CD4-positive, CD25-positive, alpha-beta regulatory T cell (primary cell): ENCODE measurements around the gene HECTD4. TPM values are rescaled to one million over a fixed set of nuclear protein-coding genes. Genes with fewer than 3 reads are reported as not detected.

ENCODE experiments used
- ATAC-seq, 2 donors: fragments of 150-1000 bp; cut with Tn5 transposase; one replicate each; pipeline ENCODE4 v1.10.0; 2021; ENCODE audit warnings: low read depth in 2 of 2, moderate number of reproducible peaks in 2 of 2, moderate library complexity in 1 of 2
- DNase-seq, 3 donors: peaks; one replicate each; pipeline versions ENCODE4 v3.0.0 to v3.0.0-alpha.2; 2012 to 2022; ENCODE audit warnings: mixed read lengths in 1 of 3
- H3K27ac ChIP-seq: one replicate; pipeline ENCODE4 v1.7.0; 2013; ENCODE audit warnings: mild to moderate bottlenecking, low read length; ENCODE audit not compliant: insufficient read depth, poor library complexity, severe bottlenecking
- H3K27me3 ChIP-seq: one replicate; pipeline ENCODE4 v1.7.0; 2013; ENCODE audit warnings: low read length; ENCODE audit not compliant: control insufficient read depth, insufficient read depth
- H3K36me3 ChIP-seq: one replicate; pipeline ENCODE4 v1.7.0; 2013; ENCODE audit warnings: mild to moderate bottlenecking, low read length, moderate library complexity; ENCODE audit not compliant: control insufficient read depth, insufficient read depth
- H3K4me1 ChIP-seq: 2 replicates; pipeline ENCODE4 v1.7.0; 2013; ENCODE audit warnings: mild to moderate bottlenecking, low read length; ENCODE audit not compliant: insufficient read depth, control insufficient read depth, poor library complexity, severe bottlenecking
- H3K4me3 ChIP-seq: one replicate; pipeline ENCODE4 v1.7.0; 2013; ENCODE audit warnings: low read depth, mild to moderate bottlenecking, low read length, moderate library complexity
- H3K9me3 ChIP-seq, 2 experiments: 1 replicate in 1 of 2; 2 replicates in 1 of 2; pipeline ENCODE4 v1.7.0; 2013; ENCODE audit warnings: low read length in 2 of 2, mild to moderate bottlenecking in 1 of 2, moderate library complexity in 1 of 2; ENCODE audit not compliant: control insufficient read depth in 2 of 2
- H3K27ac Mint-ChIP-seq, 3 donors: one replicate each; pipeline ENCODE4 v1.8.0; 2020 to 2022; ENCODE audit warnings: mild to moderate bottlenecking in 3 of 3, mixed read lengths in 3 of 3, moderate library complexity in 2 of 3
- H3K27me3 Mint-ChIP-seq: one replicate; pipeline ENCODE4 v1.8.0; 2022; ENCODE audit warnings: mild to moderate bottlenecking, mixed read lengths
- H3K36me3 Mint-ChIP-seq: one replicate; pipeline ENCODE4 v1.8.0; 2020; ENCODE audit warnings: mixed read lengths
- H3K4me1 Mint-ChIP-seq, 4 donors: one replicate each; pipeline ENCODE4 v1.8.0; 2020 to 2022; ENCODE audit warnings: mixed read lengths in 4 of 4, mild to moderate bottlenecking in 1 of 4
- H3K4me3 Mint-ChIP-seq, 4 donors: one replicate each; pipeline ENCODE4 v1.8.0; 2020 to 2022; ENCODE audit warnings: mild to moderate bottlenecking in 4 of 4, mixed read lengths in 4 of 4, moderate library complexity in 3 of 4
- H3K9me3 Mint-ChIP-seq, 7 donors: one replicate each; pipeline ENCODE4 v1.8.0; 2020 to 2022; ENCODE audit warnings: mixed read lengths in 7 of 7, mild to moderate bottlenecking in 3 of 7, moderate library complexity in 2 of 7
- polyA plus RNA-seq, 4 donors: library from polyadenylated mRNA; unstranded; fragments of 300-500 nt; fragmentation: Illumina TruSeq; gene quantifications; one replicate each; pipeline ENCODE4 v1.2.3, GENCODE V29; 2021
- total RNA-seq: library from RNA; stranded (reverse); gene quantifications from one replicate; pipeline ENCODE4 v1.2.3, GENCODE V29; 2022

The HECTD4 gene
- total and polyA plus RNA-seq, 5 donors from 2014 or later = 2.1 to 59.3 (median 2.7) TPM

GRCh38 chr12:112367965-112368364, 14.3 kb downstream of the HECTD4 start:
- DNase-seq = no peak
- Mint-ChIP-seq H3K27ac (no peak overlapping the region), H3K9me3 (no peaks in the 10 kb centered on the region), H3K4me3 (no peak overlapping the region), H3K36me3 (peaks cover 4% of the 10 kb centered on the region), H3K27me3 (no peaks in the 10 kb centered on the region), H3K4me1 (peaks cover 15 to 29% (median 19%) of the 10 kb centered on the region in 4 donors)
- no peaks in the 10 kb centered on the region for H3K36me3 ChIP-seq
- no peak overlapping the region for H3K27ac ChIP-seq
- no peak for ATAC-seq
- no peaks in the 10 kb centered on the region for H3K4me1 ChIP-seq
- no peaks in the 10 kb centered on the region for H3K27me3 ChIP-seq
- H3K4me3 ChIP-seq = no peak overlapping the region
- H3K9me3 ChIP-seq = no peaks in the 10 kb centered on the region

- H3K27me3 ChIP-seq = no peaks in the 10 kb centered on the region
- H3K27ac Mint-ChIP-seq = peak overlapping the region in 1 of 3 donors; percentile 36
- no peaks in the 10 kb centered on the region for H3K4me1 ChIP-seq
- H3K9me3 Mint-ChIP-seq = no peaks in the 10 kb centered on the region
- H3K4me1 Mint-ChIP-seq = peaks cover 4 to 20% (median 11%) of the 10 kb centered on the region in 4 donors
- no peaks in the 10 kb centered on the region for H3K9me3 ChIP-seq
- H3K36me3 Mint-ChIP-seq = peaks cover 7% of the 10 kb centered on the region
- H3K4me3 Mint-ChIP-seq = no peak overlapping the region
- ATAC-seq (no peak), DNase-seq (no peak)
- H3K4me3 ChIP-seq = no peak overlapping the region
- no peaks in the 10 kb centered on the region for H3K36me3 ChIP-seq
- no peak overlapping the region for H3K27ac ChIP-seq
- no peaks in the 10 kb centered on the region for H3K27me3 Mint-ChIP-seq
Measured at GRCh38 chr12:112362310-112362709, 19.9 kb downstream of the HECTD4 start.

GRCh38 chr12:112361271-112361670, 21.0 kb downstream of the HECTD4 start:
- no peak overlapping the region for H3K4me3 Mint-ChIP-seq

GRCh38 chr12:112359290-112359689, 22.9 kb downstream of the HECTD4 start:
- no peak overlapping the region for H3K4me3 Mint-ChIP-seq
- Histone ChIP-seq H3K27ac (no peak overlapping the region), H3K36me3 (no peaks in the 10 kb centered on the region), H3K4me1 (no peaks in the 10 kb centered on the region), H3K27me3 (no peaks in the 10 kb centered on the region), H3K4me3 (no peak overlapping the region), H3K9me3 (no peaks in the 10 kb centered on the region)
- H3K36me3 Mint-ChIP-seq = peaks cover 7% of the 10 kb centered on the region
- DNase-seq = no peak
- ATAC-seq = no peak
- peaks cover 0 to 2% (median 0%) of the 10 kb centered on the region in 7 donors for H3K9me3 Mint-ChIP-seq
- no peaks in the 10 kb centered on the region for H3K27me3 Mint-ChIP-seq
- peaks cover 4 to 30% (median 23%) of the 10 kb centered on the region in 4 donors for H3K4me1 Mint-ChIP-seq
- H3K27ac Mint-ChIP-seq = no peak overlapping the region

More at GRCh38 chr12:112361271-112361670, 21.0 kb downstream of the HECTD4 start:
- H3K36me3 Mint-ChIP-seq = peaks cover 7% of the 10 kb centered on the region
- no peaks in the 10 kb centered on the region for H3K27me3 Mint-ChIP-seq
- Histone ChIP-seq H3K4me1 (no peaks in the 10 kb centered on the region), H3K9me3 (no peaks in the 10 kb centered on the region), H3K27me3 (no peaks in the 10 kb centered on the region), H3K4me3 (no peak overlapping the region), H3K36me3 (no peaks in the 10 kb centered on the region), H3K27ac (no peak overlapping the region)
- peaks cover 0 to 2% (median 0%) of the 10 kb centered on the region in 7 donors for H3K9me3 Mint-ChIP-seq
- ATAC-seq = no peak
- no peak for DNase-seq
- H3K4me1 Mint-ChIP-seq = peaks cover 4 to 24% (median 19%) of the 10 kb centered on the region in 4 donors
- H3K27ac Mint-ChIP-seq = no peak overlapping the region

GRCh38 chr12:112357214-112357613, 25.0 kb downstream of the HECTD4 start:
- Mint-ChIP-seq H3K27me3 (no peaks in the 10 kb centered on the region), H3K36me3 (peaks cover 7% of the 10 kb centered on the region), H3K4me1 (peaks cover 9 to 44% (median 34%) of the 10 kb centered on the region in 4 donors), H3K27ac (peak overlapping the region in 1 of 3 donors; percentile 34), H3K9me3 (peaks cover 0 to 2% (median 0%) of the 10 kb centered on the region in 7 donors), H3K4me3 (no peak overlapping the region)
- no peaks in the 10 kb centered on the region for H3K27me3 ChIP-seq
- H3K4me1 ChIP-seq = peaks cover 4% of the 10 kb centered on the region
- ATAC-seq (no peak), DNase-seq (no peak)
- H3K9me3 ChIP-seq = no peaks in the 10 kb centered on the region
- no peak overlapping the region for H3K27ac ChIP-seq
- H3K4me3 ChIP-seq = no peak overlapping the region
- no peaks in the 10 kb centered on the region for H3K36me3 ChIP-seq

GRCh38 chr12:112354399-112354798, 27.8 kb downstream of the HECTD4 start:
- no peaks in the 10 kb centered on the region for H3K27me3 ChIP-seq
- no peaks in the 10 kb centered on the region for H3K36me3 Mint-ChIP-seq
- H3K9me3 ChIP-seq = no peaks in the 10 kb centered on the region
- H3K27me3 Mint-ChIP-seq = no peaks in the 10 kb centered on the region
- H3K27ac Mint-ChIP-seq = no peak overlapping the region
- ATAC-seq (no peak), DNase-seq (no peak)
- no peak overlapping the region for H3K4me3 ChIP-seq
- H3K4me1 Mint-ChIP-seq = peaks cover 17 to 58% (median 39%) of the 10 kb centered on the region in 4 donors
- peaks cover 4% of the 10 kb centered on the region for H3K4me1 ChIP-seq
- no peak overlapping the region for H3K4me3 Mint-ChIP-seq
- H3K27ac ChIP-seq = no peak overlapping the region
- no peaks in the 10 kb centered on the region for H3K36me3 ChIP-seq
- peaks cover 0 to 2% (median 0%) of the 10 kb centered on the region in 7 donors for H3K9me3 Mint-ChIP-seq

GRCh38 chr12:112353393-112353792, 28.8 kb downstream of the HECTD4 start:
- Mint-ChIP-seq H3K27me3 (no peaks in the 10 kb centered on the region), H3K27ac (peak overlapping the region in 1 of 3 donors; percentile 33), H3K36me3 (no peaks in the 10 kb centered on the region), H3K9me3 (peaks cover 0 to 2% (median 0%) of the 10 kb centered on the region in 7 donors), H3K4me1 (peaks cover 17 to 58% (median 37%) of the 10 kb centered on the region in 4 donors), H3K4me3 (no peak overlapping the region)
- Histone ChIP-seq H3K36me3 (no peaks in the 10 kb centered on the region), H3K9me3 (no peaks in the 10 kb centered on the region), H3K27me3 (no peaks in the 10 kb centered on the region), H3K4me1 (peaks cover 4% of the 10 kb centered on the region), H3K27ac (no peak overlapping the region), H3K4me3 (no peak overlapping the region)
- no peak for ATAC-seq
- peak in 1 of 3 donors; percentile 15 for DNase-seq

- no peak overlapping the region for H3K27ac ChIP-seq
- DNase-seq (no peak), ATAC-seq (no peak)
- no peaks in the 10 kb centered on the region for H3K9me3 ChIP-seq
- H3K36me3 Mint-ChIP-seq = no peaks in the 10 kb centered on the region
- H3K4me3 Mint-ChIP-seq = no peak overlapping the region
- H3K9me3 Mint-ChIP-seq = peaks cover 0 to 2% (median 0%) of the 10 kb centered on the region in 7 donors
- no peaks in the 10 kb centered on the region for H3K36me3 ChIP-seq
- peak overlapping the region in 2 of 3 donors; percentile 33 to 52 for H3K27ac Mint-ChIP-seq
- H3K4me3 ChIP-seq = no peak overlapping the region
- peaks cover 4% of the 10 kb centered on the region for H3K4me1 ChIP-seq
- H3K4me1 Mint-ChIP-seq = peaks cover 17 to 59% (median 37%) of the 10 kb centered on the region in 4 donors
- H3K27me3 ChIP-seq = no peaks in the 10 kb centered on the region
- no peaks in the 10 kb centered on the region for H3K27me3 Mint-ChIP-seq
Measured at GRCh38 chr12:112352921-112353320, 29.3 kb downstream of the HECTD4 start.
